Measurements from ENCODE around the gene GNRH2.

Gene GNRH2

GRCh38 chr20:3094848-3095629 lies 51.6 kb downstream of the GNRH2 start:
- H3K4me2 ChIP-seq (ENCODE audit: low read length), result no peak overlapping the region
- TF ChIP-seq CTCF (IDR thresholded peaks at IDR 0.05; ENCODE audit: low read depth, low read length), result no peak
- no peak for TF ChIP-seq EZH2phosphoT487 (IDR thresholded peaks at IDR 0.05; ENCODE audit: low read depth)
- no peaks in the 10 kb centered on the region for H4K20me1 ChIP-seq (ENCODE audit: insufficient read depth, low read length)
- H3K4me3 ChIP-seq (ENCODE audit: low read length), result no peak overlapping the region
- no peaks in the 10 kb centered on the region for H3K79me2 ChIP-seq (ENCODE audit: low read length)
- no peaks in the 10 kb centered on the region for H3K9me3 ChIP-seq (ENCODE audit: insufficient read depth, low read length)
- H3K27me3 ChIP-seq (ENCODE audit: low read depth, low read length), result peaks cover 6% of the 10 kb centered on the region; the same call in 1 of the 2 replicates
- no peak overlapping the region for H3K27ac ChIP-seq (ENCODE audit: low read length)
- H3K9ac ChIP-seq (ENCODE audit: low read length), result no peak overlapping the region
- no peaks in the 10 kb centered on the region for H3K36me3 ChIP-seq (replicated peaks; ENCODE audit: low read depth, low read length)
- H2AFZ ChIP-seq (ENCODE audit: low read depth, low read length), result no peak overlapping the region; the same call in 1 of the 2 replicates
- no peaks in the 10 kb centered on the region for H3K4me1 ChIP-seq (ENCODE audit: low read length)
